NCI-H187 treated with DMSO at 0.1 percent for 48 hours (cell line): ENCODE data around the gene BBS4.
"Not testable (repeated sequence)": the region's sequence is repeated elsewhere in the genome, so short reads cannot be mapped to it uniquely, and the experiment has no call there.

Source experiments
- DNase-seq: peaks from one replicate; lab custom pipeline; 2025; lab: John Stamatoyannopoulos, UW

Gene BBS4

GRCh38 chr15:72685925-72686794 is at the start of gene BBS4, which contains the start of gene HIGD2B:
TSS of gene BBS4 (plus strand) at chr15:72686207. CDS start at chr15:72686228, 21 bp downstream.
TSS of gene HIGD2B (minus strand) at chr15:72686182. CDS start at chr15:72676374, 9,808 bp downstream.
- no peak for DNase-seq

- not testable (repeated sequence) for DNase-seq
These were observed 49.3 kb upstream of the BBS4 start for GRCh38 chr15:72636519-72637282.

GRCh38 chr15:72639759-72640483 is 46.1 kb upstream of the BBS4 start:
- not testable (repeated sequence) for DNase-seq

- DNase-seq: not testable (repeated sequence)
These were observed 43.7 kb upstream of the BBS4 start for GRCh38 chr15:72642271-72642670.

GRCh38 chr15:72648631-72649253 is 37.3 kb upstream of the BBS4 start:
- DNase-seq: not testable (repeated sequence)

GRCh38 chr15:72654397-72654796 is 31.6 kb upstream of the BBS4 start, which contains the start of gene GOLGA6B:
TSS of gene GOLGA6B (plus strand) at chr15:72654697. CDS start at chr15:72654738, 41 bp downstream.
- DNase-seq: not testable (repeated sequence)

- not testable (repeated sequence) for DNase-seq
These were observed 30.0 kb upstream of the BBS4 start for GRCh38 chr15:72656014-72656413.

GRCh38 chr15:72661081-72661480 is 24.9 kb upstream of the BBS4 start:
- DNase-seq: not testable (repeated sequence)

- not testable (repeated sequence) for DNase-seq
These were observed 22.1 kb upstream of the BBS4 start for GRCh38 chr15:72663931-72664330.

- not testable (repeated sequence) for DNase-seq
These were observed 20.3 kb upstream of the BBS4 start for GRCh38 chr15:72665706-72666105.

- not testable (repeated sequence) for DNase-seq
These were observed 16.2 kb upstream of the BBS4 start for GRCh38 chr15:72669803-72670202.

- not testable (repeated sequence) for DNase-seq
These were observed 15.2 kb upstream of the BBS4 start for GRCh38 chr15:72670656-72671352.

- DNase-seq: no peak
These were observed 14.5 kb upstream of the BBS4 start for GRCh38 chr15:72671525-72671924.

- DNase-seq: no peak
These were observed 9.2 kb upstream of the BBS4 start for GRCh38 chr15:72676838-72677237.

GRCh38 chr15:72680931-72681330 is 5.1 kb upstream of the BBS4 start:
- no peak for DNase-seq

GRCh38 chr15:72682772-72683171 is 3.2 kb upstream of the BBS4 start:
- no peak for DNase-seq

GRCh38 chr15:72685301-72685924 is 594 bp upstream of the BBS4 start:
- no peak for DNase-seq

- DNase-seq: no peak
These were observed 2.7 kb downstream of the BBS4 start for GRCh38 chr15:72688697-72689096.

GRCh38 chr15:72690938-72691337 is 4.9 kb downstream of the BBS4 start:
- DNase-seq: no peak

GRCh38 chr15:72698938-72699337 is 12.9 kb downstream of the BBS4 start:
- no peak for DNase-seq
